Activated gamma-delta T cell treated with anti-CD3 and anti-CD28 coated beads, Interleukin-2, amount 50 U/mL, for 16 hours (primary cell): ENCODE data around the gene SIAH1.
A peak's percentile ranks its signal among the peaks of the same experiment; 100 is the strongest.
"Not testable (repeated sequence)": the region's sequence is repeated elsewhere in the genome, so short reads cannot be mapped to it uniquely, and the experiment has no call there.

Experiments
- DNase-seq: peaks from one replicate; pipeline ENCODE4 v3.0.0-alpha.2; 2020; ENCODE audit warnings: low read depth

SIAH1 gene

GRCh38 chr16:48393485-48394354, 8.5 kb upstream of the SIAH1 start:
- DNase-seq, result no peak

- no peak for DNase-seq
These were observed 7.2 kb upstream of the SIAH1 start for GRCh38 chr16:48392407-48392806.

- DNase-seq, result no peak
These were observed 1.5 kb upstream of the SIAH1 start for GRCh38 chr16:48386559-48387312.

GRCh38 chr16:48384520-48385252, 527 bp downstream of the SIAH1 start:
- DNase-seq, result peak; percentile 7

GRCh38 chr16:48383877-48384519, 1.2 kb downstream of the SIAH1 start:
- no peak for DNase-seq

DNA sequence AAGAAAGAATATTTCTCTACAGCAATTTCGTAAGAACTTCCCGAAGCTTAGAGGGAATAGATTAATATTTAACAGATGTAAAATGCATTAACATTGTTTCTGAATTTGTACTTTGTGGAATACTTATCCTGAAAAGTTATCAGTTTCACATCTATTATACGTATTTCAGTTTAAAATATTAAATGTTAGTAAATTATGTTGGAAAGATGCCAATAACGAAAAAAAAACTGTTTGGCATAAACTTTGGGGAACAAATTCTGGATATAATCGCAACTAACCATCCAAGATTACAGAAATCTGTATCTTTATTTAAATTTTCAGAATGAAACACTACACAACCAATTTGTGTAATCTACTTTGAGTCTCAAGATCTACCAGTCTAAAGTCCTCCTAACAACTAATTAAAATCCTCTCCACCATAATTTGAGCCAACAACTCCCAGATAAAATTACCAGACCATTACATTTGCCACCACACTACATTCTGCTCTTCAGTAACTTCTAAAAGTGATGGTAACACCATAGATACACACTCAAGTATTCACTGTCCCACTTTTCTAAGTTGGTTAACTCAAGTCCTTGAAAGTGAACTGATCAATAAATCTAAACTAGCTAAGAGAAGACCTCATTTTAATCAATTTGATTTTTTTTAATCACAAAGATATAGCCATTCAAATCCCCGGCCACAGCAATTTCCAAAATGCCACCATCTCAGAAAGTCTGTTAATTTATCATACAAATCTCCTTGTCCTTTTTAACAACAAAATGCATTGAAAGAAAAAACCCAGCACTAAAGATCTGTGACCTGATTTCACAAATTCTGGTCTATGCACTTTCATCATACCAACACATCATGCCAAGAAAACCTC, 2.0 kb downstream of the SIAH1 start:
- DNase-seq, result no peak

DNA sequence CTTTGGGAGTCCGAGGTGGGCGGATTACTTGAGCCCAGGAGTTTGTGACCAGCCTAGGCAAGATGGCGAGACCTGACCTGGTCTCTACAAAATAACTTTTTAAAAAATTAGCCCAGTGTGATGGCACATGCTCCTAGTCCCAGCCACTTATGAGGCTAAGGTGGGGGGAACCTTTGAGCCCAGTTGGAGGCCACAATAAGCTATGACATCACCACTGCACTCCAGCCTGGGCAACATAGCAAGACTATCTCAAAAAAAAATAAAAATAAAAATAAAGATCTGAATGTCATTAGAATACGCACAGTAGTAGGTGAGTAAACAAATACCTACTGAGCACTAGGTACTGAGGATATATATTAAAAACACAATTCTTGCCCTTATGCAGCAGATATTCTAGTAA, 3.1 kb downstream of the SIAH1 start:
- DNase-seq, result no peak

- DNase-seq, result no peak
These were observed 4.0 kb downstream of the SIAH1 start for GRCh38 chr16:48381201-48381600.

GRCh38 chr16:48378836-48379235, 6.4 kb downstream of the SIAH1 start:
- DNase-seq, result no peak

DNA sequence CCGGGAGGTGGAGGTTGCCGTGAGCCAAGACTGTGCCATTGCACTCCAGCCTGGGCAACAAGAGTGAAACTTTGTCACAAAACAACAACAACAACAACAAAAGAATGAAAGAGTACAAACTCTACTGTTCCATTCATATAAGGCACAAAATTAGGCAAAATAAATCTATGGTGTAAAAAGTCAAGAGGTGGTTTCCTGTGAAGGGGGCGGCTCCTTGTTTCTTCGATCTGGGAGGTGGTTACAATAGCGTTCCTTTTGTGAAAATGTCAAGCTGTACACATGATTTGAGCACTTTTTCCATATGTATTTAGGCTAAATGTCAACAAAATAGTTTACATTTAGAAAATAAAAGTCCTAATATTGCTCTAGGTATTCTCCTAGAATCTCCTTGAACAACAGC, 6.9 kb downstream of the SIAH1 start:
- no peak for DNase-seq

- DNase-seq, result not testable (repeated sequence)
These were observed 7.9 kb downstream of the SIAH1 start for GRCh38 chr16:48377301-48377700.

GRCh38 chr16:48374255-48374654, 11.0 kb downstream of the SIAH1 start:
- no peak for DNase-seq

GRCh38 chr16:48373258-48374029, 11.8 kb downstream of the SIAH1 start:
- no peak for DNase-seq

GRCh38 chr16:48372744-48373143, 12.5 kb downstream of the SIAH1 start:
- no peak for DNase-seq

DNA sequence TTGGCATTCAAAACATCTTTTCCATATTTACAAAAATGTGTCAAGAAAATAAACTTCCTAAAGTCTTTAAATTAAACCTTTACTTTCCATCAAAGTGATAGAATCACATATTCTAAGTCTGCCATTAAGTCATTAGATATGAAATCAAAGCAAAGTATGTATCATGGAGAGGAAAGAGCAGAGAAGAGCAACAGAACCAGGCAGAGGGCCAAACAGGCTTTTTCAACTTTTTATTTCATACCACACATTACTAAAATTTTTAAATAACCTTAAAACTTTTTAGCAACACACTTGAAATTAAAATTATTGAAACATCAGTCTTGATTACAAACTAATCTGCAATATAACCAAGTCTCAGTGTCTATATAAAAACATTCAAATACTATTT, 13.8 kb downstream of the SIAH1 start:
- DNase-seq, result no peak

- not testable (repeated sequence) for DNase-seq
These were observed 14.4 kb downstream of the SIAH1 start for GRCh38 chr16:48370668-48371392.

DNA sequence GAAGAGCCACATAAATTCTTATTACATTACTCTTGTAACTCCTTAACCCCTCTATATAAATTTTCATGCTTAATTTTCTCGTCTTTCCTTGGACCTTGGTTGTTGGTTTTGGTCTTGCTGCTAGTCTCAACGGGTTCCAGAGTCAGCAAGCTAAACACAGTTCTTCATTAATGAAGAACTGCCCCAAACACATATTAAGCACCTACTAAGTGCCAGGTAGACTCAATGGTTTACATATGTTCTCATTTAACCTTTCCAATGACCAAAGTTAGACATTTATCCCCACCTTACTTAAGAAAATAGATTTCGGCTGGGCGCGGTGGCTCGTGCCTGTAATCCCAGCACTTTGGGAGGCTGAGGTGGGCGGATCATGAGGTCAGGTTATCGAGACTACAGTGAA, 15.0 kb downstream of the SIAH1 start:
- DNase-seq, result no peak

DNA sequence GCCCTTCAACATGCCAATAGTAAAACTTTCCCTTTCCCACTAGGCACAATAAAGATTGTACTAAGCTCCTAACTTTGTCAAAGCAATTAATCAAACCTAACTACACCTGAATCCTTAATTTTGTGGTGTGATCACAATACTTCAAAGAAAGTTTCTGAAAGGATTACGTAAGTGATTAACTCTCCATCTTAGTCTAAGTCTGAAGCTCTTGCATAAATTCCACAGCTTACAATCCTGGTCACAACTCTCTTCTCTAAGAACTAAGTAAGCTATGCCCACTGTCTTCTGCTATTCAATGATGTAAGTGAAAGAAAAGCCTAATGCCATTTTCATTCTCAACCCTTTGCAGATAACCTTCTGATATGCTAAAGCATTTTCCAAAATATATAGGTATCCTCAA, 15.4 kb downstream of the SIAH1 start:
- no peak for DNase-seq

DNA sequence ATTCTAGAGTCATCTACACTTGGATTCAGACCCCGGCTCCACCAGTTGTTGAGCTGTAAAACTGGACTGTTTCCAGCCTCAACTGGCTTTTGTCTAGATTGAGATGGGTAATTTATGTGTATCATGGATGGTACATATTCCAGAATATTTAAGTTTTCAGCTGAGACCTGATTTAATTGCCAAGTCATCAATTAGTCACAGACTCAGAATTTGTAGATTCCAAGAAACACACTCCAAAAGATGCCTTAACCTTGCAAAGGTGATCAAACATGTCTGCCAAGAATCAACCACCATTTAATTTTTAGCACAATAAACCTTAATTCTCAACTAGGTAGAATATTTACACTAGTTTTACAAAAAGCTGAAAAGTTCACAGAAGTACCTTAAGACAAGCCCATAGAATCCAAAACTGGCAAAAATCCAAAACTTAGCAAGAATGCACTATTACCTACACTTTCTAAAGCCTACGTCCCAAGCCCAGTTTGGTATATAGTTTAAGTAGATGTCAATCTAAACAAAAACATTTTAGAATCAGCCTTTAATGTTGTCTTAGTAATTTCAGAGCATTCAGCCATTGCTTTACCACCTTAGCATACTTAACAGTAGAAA, 17.7 kb downstream of the SIAH1 start:
- no peak for DNase-seq
